TTC549 (cell line): ENCODE results near the gene TRH.
"Not testable (repeated sequence)": the region's sequence is repeated elsewhere in the genome, so short reads cannot be mapped to it uniquely, and the experiment has no call there.

ENCODE experiments used
- FAIRE-seq: peaks from 2 replicates; lab custom pipeline; 2012; peaks lifted over from hg19 to GRCh38; lab: Jason Lieb, UNC

Gene TRH

DNA sequence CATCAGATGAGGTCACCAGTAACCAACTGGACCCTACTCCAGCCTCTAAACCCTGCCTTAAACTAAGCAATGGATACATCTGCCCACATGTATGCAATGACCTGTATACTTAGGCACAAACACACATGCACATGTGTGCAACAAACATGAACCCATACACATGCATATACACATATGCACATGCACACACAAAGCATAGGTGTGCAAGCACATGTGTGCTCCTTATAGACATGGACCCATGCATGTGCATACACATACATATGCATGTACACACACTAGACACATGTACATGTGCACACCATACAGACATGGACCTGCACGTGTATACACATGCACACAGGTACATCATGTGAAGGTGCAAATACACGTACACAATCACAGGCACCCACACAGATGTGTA, 8.6 kb upstream of the TRH start:
- FAIRE-seq, result no peak

DNA sequence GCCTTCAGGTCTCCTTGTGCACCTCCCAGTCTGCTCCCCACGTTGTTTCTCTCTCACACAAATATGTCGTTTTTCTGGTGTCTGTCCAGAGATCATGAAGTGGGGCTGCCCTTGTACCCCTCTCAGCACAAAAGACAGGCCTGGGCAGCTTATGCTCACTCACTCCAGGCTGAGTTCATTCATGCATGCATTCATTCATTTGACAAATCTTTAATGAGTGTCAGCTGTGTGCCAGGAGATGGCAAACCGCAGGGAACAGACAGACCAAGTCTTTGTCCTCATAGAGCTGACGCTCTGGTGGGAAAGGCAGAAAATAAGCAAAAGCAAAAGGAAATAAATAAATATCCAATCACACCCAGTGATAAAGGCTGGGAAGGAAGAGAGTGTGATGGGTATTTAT, 7.6 kb upstream of the TRH start:
- no peak for FAIRE-seq

DNA sequence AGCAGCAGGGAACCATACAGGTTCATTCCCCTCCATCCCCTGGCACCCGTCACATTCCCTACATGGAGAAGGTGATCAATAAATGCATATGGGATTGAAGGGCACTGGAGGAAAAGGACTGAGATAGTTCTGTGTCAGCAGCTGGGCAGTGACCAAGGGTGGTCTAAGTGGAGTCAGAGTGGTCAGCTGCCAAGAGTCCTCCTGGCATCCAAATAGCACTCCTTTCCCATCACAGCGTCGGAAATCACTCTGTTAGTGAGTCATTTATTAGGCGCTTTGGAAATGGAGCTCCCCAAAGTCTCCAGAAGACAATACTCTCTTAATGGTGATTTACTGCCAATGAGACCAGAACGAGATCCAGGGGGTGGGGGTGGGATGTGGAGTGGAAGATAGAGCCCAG, 6.8 kb upstream of the TRH start:
- no peak for FAIRE-seq

DNA sequence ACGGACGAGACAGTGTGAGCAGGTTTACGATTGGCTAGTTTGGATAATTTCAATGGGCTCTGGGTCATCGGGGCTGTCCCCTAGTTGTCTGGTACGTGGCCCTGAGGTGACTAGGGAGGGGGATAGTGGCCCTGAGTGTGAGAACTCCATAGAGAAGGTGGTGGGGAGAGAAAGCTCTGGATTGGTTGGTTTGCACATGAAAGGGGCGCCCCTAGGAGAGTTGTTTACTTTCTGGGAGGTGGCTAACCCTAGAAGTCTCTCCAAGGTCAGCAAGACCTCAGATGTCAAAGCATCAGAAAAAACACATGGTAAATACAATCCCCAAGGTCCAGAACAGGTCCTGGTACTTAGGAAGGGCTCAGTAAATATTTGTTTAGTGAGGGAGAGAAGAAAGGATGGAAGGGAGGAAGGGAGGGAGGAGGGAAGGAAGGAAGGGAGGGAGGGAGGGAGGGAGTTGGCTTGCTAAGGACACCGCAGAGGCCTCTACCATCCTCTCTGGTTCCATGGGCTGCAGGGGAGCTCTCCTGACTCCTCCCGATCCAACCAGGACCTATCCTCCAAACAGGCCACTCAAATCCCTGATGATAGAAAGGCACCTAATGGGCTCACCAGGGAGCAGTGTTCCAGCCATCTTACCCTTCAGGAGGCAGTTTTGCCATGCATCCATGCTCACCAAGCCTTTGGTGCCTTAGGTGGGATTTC, 3.0 kb upstream of the TRH start:
- FAIRE-seq, result no peak

DNA sequence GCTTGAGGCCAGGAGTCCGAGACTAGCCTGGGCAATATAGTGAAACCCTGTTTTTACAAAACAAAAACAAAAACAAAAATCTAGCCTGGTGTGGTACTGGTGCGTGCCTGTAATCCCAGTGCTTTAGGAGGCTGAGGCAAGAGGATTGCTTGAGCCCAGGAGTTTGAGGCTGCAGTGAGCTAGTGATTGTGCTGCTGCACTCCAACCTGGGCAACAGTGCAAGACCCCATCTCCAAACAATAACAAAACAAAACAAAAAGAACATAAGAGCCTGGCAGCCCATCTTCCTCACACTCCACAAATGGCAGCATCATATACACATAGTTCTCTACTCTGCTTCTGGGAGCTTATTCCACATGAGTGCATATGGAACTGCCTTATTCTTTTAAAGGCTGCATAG, 2.2 kb upstream of the TRH start:
- no peak for FAIRE-seq

DNA sequence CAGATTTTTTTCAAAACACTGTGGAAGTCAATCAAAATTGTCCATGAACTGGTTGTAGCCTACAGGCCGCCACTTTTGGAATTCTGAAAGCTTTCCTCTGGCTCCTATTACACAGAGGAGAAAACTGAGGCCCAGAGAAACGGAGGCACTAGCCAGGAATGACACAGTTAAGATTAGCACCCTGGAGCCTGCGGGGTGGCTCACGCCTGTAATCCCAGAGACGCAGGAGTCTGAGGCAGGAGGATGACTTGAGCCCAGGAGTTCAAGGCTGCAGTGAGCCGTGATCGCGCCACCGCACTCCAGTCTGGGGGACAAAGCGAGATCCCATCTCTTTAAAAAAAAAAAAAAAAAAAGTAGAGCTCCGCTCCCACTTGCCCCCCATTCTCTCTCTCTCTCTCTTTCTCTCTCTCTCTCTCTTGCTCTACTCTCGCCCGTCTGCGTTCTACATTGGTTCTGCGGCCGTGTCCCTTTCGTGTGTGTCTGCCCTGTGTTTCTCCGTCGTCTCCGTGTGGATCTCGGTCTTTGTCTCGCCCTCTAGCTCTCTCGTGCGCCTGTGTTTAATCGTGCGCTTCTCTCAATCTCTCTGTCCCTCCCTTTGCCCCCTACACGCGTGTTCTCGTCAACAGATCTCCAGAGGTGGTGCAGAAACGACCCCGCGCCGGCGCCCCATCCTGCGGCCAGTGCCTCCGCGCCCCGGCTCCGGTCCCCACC, 512 bp upstream of the TRH start:
- FAIRE-seq, result no peak

DNA sequence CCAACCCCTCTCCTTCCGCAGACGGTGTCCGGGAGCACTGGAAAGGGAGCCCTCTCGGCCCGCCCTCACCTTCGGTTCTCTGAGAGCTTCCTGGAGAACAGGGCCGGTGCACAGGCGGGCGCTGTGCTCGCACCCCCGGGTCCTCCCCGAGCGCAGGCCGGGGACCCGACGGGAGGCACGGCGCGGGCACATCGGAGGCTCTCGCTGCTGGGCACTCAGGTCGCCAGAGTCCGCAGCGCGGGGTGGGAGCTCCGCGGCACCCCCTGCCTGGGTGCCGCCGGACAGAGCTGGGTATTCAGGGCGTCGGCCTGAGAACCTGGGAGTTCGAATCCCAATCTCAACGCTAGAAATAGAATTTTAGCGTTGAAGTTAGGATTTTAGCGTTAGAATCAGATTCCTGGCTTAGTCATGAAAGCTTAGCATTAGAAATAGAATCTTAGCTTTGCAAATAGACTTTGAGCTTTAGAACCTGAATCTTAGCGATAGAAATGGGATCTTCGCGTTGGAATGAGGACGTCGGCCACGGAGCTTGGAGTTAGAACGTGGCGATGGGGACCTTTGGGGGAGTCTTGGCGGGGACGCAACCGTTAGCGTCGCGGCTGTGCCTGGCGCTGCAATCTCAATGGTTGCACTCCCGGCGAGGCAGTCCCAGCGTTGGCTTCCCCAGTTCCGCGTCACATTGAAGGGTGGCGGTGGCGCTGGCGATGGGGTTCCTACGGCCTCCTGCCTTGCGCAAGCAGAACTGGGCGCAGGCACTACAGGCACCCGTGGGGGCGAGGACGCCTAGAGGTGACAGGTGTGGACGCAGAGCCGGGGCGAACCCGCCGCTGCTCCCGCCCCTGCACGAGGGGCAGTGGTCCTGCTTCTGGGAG, 549 bp downstream of the TRH start:
- FAIRE-seq, result no peak

DNA sequence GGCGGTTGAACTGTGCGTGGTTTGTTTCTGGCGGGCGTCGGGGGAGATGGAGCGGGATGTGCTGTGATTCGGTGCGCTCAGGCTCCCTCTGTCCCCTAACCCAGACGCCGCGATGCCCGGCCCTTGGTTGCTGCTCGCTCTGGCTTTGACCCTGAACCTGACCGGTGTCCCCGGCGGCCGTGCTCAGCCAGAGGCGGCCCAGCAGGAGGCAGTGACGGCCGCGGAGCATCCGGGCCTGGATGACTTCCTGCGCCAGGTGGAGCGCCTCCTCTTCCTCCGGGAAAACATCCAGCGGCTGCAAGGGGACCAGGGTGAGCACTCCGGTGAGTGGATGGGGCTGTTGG, 1.2 kb downstream of the TRH start:
- FAIRE-seq, result no peak

DNA sequence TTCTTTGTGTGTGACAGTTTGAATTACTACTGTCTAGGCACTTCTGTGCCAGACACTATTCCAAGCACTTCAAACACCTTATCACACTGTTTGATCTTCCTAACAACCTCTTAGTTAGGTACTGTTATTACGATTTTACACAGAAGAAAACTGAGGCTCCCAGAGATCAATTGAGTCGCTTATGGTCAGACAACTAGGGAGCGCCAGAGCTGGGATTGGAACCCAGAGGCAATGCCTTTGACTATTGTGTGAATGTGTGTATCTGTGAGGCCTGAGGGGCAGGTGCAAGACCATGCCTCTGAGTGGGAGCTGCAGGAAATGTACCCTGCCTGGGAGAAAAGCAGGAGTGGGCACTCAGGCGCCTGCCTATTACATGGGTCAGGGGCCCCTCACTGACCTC, 1.8 kb downstream of the TRH start:
- FAIRE-seq, result no peak

DNA sequence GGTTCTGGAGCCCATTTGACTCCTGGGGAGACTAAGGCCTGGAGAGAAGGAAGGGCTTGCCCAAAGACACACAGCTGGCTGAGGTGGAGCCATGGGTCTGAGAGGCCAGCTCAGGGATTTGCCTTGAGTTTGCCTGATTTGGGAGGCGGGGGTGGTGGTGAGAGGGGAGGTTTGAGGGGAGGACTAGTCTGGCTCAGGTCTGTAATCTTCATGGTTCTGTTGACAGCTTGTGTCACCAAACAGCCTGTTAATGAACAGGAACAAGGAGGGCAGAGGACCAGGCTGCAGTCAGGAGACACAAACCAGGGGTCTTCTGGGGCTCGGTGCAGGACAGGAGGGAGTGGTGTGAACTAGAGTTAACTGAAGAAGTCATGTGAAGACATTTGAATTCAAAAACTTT, 3.6 kb downstream of the TRH start:
- FAIRE-seq, result no peak

DNA sequence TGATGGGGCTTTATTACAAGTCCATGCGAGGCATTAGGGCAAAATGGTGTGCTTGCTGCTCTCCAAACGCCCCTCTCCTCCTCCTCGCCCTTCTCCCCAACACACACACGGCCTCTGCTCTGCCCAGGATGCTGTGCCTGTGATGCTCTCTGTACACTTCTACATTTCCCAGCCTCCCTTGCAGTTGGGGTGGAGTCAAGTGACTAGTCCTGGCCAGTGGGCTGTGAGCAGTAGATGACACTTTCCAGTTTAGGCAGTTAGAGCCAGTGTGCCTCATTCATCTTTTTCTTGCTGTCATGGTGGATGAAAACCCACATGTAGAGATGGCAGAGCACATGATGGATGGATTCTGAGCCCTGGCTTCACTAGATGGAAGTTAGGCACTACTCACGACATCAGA, 5.4 kb downstream of the TRH start:
- no peak for FAIRE-seq

DNA sequence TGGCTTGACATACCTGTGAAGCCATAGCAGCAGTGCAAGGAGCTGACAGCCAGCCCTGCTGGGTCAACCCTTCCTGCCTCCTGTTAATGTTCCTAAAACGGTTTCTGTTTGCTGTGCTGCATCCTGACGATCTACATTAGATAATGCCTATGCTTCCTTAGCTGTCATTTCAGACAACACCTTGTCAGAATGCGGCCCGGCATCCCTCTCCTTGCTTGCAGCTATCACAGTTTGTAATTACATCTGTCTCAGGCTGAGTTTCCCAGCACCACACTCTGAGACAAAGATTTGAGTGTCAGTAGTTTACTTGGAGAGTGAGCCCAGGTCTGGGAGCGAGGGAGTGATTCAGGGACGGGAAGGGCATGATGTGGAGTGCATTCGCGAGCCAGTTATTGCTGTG, 9.0 kb downstream of the TRH start:
- no peak for FAIRE-seq

DNA sequence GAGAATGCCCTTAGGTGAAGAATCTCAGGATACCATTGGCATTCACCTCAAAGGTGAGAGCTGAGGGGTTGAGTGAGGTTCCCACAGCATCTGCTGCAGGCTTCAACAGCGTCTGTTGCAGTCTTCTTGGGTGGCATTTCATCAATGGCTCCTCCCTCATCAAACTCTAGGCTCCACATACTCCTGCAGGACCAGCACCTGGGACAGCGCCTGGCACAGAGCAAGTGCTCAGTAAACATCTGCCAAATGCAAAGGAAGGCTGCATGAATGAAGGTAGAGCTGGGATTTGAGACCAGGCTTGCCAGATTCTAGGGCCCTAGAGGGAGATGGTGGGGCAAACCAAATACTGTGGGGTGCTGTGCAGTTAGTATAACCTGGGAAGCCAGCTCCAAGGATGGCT, 9.6 kb downstream of the TRH start:
- FAIRE-seq, result no peak

DNA sequence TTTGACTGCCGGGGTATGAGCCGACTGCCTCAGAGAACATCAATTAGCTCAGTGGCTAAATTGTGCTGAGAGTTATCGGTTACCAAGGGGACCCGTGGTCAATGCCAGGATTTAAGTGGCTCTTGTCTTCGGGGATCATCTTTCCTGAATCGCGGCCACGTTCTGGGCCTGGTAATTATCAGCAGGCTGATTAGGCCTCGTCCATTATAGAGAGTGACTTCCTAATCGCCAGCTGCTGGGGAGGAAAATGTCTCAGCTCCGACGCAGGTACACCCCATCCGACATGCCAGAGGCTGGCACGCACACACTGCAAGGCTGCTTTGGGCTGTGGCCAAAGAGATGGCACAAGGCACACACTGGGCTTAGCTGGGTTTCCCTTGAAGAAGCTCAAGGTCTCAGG, 10.6 kb downstream of the TRH start:
- FAIRE-seq, result no peak

DNA sequence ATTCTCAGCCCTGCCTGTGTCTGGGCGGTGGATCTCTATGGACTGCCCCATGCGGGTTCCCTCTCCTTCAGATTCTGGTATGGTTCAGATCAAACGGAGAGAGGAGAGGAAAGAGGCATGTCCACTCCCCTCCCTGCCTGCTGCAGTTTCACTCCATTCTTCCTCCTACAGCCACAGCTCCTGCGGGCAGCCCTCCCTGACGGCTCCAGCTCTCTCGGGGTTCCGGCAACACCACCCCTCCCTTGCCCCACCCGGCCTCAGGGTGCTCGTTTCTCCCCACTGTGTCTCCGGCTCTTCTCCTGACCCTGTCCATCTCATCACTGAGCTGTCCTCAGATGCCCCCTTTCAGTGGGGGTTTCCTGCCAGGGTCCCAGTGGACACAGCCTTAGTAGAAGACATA, 13.9 kb downstream of the TRH start:
- no peak for FAIRE-seq

DNA sequence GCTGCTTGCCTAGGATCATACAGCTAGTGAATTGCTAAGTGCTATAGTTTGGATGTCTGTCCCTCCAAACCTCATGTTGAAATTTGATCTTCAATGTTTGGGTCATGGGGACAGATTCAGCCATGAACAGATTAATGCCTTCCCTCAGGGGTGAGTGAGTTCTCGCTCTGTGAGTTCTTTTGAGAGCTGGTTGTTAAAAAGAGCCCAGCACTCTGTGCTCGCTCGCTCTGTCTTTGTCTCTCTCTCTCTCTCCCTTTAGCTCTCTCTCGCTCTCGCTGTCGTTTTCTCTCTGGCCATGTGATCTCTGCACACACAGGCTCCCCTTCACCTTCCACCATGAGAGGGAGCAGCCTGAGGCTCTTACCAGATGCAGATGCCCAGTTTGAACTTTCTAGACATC, 14.9 kb downstream of the TRH start:
- no peak for FAIRE-seq

DNA sequence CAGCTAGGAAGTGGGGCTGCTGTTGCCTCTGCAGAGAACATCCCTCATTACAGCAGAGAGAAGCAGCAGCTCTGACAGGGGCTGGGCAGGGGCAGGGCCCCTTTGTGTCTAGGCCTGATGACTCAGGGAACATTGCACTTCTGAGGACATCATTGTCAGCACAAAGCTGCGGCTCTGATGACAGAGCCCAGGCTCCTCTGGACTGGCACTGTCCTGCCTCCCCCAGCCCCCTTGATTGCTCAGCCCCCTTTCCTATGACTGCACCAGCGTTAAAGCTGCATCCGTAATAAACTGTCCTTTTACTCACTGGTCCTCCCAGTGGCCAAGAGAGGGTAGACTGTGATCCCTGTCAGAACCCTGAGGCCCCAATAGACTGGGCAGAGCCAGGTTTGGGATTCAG, 18.3 kb downstream of the TRH start:
- no peak for FAIRE-seq

DNA sequence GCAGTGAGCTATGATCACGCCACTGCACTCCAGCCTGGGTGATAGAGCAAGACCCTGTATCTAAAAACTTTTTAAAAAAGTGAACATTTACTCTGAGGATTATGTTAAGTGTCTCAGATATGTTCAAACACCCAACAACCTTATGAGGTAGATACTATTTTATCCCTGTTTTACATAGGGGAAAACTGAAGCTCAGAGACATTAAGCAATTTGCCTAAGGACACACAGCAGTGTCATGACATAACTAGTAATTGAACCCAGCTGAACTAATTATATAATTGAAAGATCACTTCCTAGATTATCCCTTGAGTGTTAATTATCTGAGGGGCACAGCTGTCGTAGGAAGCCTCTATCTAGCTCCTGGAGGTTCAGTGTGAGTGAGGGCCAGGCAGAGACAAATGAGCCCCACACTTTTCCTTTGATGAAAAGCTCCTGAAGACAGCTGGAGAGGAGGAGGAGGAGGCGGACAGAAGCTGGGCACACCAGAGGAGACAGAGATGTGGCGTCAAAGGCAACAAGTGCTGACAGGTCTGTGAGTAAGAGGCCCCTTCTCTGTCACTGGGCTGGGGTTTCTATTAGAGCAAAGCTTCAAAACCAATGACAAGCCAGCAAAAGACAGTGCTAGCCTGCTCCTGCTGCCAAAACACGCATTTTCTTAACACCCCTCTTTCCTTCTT, 20.5 kb downstream of the TRH start:
- FAIRE-seq, result no peak

DNA sequence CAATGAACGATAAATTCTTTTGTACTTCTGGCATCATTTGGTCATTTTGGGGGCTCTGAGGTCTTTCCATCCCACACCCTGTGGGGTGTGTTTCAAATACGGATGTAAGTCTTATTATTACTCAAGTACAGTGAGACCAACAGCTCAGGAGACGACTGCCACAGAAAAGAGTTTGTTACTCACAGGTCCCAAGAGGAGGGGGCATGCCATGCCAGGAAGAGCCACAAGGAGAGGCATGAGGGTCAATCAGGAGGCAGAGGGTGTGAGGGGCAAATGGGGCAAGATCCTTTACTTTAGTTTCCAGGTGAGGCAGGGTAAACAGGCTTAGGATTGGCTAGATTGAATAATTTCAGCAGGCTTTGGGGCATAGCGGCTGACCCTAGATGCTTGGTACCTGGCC, 21.6 kb downstream of the TRH start:
- FAIRE-seq, result no peak

DNA sequence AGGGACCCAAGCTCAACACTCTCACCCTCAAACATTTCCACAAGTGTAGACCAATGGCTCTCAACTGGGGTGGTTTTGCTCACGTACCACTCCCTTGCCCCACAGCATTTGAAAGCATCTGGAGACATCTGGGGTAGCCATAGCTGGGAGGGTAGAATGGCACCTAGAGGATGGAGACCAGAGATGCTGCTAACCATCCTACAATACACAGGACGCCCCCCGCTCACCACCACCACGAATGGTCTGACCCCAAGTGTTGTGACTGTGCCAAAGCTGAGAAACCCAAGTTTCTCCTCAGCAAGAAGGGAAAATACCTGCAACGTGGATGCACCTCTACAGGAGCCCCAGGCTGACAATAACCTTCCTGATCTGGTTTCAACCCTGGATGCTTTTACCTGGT, 24.7 kb downstream of the TRH start:
- not testable (repeated sequence) for FAIRE-seq

DNA sequence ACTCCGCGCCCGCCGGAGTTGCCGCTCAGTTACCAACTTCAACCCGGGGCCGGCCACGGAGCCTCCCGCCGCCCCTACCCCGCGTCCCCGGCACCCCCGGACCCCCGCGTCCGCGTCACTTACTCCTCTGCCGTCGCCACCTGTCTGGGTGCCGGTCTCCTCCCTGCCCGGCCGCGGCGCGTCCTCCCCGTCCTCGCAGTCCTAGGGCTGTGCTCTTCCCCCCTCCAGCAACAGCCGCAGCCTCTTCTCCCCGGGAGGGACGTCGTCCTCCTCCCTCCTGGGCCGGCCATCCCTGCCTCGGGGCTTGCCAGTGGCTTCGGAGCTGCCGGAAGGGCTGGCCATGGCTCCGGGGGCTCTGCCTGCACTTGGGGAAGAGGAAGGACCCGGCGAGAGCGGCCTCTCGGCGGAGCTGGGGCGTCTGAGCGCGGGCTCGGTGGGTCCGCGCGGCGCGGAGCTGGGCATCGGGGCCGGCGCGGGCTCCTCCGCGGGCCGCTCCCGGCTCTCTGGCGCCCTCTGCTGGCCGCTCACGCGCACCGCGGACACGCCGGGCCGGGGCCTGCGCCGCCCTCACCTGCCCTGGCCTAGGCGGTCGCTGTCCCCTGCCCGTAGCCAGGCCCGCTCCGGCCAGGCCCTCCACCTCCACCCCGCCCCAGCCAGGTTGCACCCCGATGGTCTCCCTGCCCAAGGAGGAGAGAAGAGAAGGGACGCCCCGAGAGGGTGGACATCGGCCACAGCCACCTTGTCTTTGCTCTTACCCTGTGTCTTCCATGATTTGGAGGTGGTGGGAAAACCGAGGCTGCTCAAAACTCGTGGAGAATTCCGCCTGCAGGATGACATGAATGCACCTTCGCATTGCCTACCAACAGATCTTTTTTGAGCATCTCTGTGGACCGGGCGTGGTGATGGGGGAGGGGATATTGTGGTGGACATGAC, 28.4 kb downstream of the TRH start:
- not testable (repeated sequence) for FAIRE-seq

DNA sequence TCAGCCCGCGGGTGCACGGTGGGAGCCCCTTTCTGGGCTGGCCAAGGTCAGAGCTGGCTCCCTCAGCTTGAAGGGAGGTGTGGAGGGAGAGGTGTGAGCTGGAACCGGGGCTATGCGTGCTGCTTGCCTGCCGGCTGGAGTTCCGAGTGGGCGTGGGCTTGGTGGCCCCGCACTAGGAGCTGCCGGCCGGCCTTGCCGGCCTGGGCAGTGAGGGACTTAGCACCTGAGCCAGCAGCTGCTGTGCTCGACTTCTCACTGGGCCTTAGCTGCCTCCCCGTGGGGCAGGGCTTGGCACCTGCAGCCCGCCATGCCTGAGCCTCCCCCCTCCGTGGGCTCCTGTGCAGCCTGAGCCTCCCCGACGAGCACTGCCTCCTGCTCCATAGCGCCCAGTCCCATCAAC, 36.0 kb downstream of the TRH start:
- FAIRE-seq, result no peak
